Measurements from ENCODE around the gene ABCC4. TPM values are rescaled to one million over a fixed set of nuclear protein-coding genes. Genes with fewer than 3 reads are reported as not detected.

The ABCC4 gene
- total RNA-seq, 1 donor from 2014 or later: 33.4 TPM

GRCh38 chr13:94974015-94974951 lies 327.0 kb downstream of the ABCC4 start:
- H3K4me3 ChIP-seq (ENCODE audit: low read depth, low read length): no peak overlapping the region
- no peak for DNase-seq (ENCODE audit: low read depth)
- TF ChIP-seq CTCF (conservative IDR thresholded peaks at IDR 0.05; ENCODE audit: low read depth, low read length): no peak

GRCh38 chr13:94972262-94972661 lies 329.0 kb downstream of the ABCC4 start:
- H3K4me3 ChIP-seq (ENCODE audit: low read depth, low read length): no peak overlapping the region
- no peak for TF ChIP-seq CTCF (conservative IDR thresholded peaks at IDR 0.05; ENCODE audit: low read depth, low read length)
- DNase-seq (ENCODE audit: low read depth): no peak
